GM21423 (cell line): ENCODE measurements around the gene TLR1.

Experiments
- ATAC-seq: cut with Tn5 transposase; IDR thresholded peaks from one replicate; pipeline ENCODE4 v1.9.1; 2021; ENCODE audit warnings: mild to moderate bottlenecking, moderate library complexity; ENCODE audit not compliant: unreplicated experiment

Gene TLR1, protein sequence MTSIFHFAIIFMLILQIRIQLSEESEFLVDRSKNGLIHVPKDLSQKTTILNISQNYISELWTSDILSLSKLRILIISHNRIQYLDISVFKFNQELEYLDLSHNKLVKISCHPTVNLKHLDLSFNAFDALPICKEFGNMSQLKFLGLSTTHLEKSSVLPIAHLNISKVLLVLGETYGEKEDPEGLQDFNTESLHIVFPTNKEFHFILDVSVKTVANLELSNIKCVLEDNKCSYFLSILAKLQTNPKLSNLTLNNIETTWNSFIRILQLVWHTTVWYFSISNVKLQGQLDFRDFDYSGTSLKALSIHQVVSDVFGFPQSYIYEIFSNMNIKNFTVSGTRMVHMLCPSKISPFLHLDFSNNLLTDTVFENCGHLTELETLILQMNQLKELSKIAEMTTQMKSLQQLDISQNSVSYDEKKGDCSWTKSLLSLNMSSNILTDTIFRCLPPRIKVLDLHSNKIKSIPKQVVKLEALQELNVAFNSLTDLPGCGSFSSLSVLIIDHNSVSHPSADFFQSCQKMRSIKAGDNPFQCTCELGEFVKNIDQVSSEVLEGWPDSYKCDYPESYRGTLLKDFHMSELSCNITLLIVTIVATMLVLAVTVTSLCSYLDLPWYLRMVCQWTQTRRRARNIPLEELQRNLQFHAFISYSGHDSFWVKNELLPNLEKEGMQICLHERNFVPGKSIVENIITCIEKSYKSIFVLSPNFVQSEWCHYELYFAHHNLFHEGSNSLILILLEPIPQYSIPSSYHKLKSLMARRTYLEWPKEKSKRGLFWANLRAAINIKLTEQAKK

DNA sequence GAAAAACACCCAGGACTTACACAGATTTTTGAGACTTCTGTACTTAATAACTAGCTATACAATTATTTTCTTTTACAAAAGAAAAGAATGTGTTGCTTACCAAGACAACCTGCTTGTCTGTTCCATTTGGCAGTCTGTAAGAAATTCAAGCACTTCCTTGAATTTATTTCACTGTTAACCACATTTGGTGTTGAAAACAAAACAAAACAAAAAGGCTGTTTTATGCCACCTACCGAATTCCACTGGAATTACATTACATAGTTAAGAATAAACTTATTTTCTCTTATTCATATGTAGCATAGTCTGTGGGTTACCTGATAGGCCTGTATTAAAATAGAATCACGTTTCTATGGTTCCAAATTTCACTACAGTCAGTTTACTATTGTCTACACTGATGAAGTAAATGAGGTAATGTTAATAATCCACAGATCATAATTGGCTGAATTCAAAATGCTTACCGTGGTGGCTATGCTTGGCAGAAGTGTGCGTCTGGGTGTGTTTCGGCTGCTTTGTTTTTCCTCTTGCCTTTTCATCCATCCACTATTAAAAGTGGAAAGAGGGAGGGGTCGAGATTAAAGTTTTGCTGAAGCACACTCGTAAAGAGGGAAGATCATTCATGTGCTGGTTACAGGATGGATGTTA, at the start of gene TLR1:
TLR1 (minus strand) TSS at position 138 of the 642 bp plus-strand sequence. CDS start 5,960 bp downstream, outside the sequence.
- ATAC-seq = peak; percentile 28

DNA sequence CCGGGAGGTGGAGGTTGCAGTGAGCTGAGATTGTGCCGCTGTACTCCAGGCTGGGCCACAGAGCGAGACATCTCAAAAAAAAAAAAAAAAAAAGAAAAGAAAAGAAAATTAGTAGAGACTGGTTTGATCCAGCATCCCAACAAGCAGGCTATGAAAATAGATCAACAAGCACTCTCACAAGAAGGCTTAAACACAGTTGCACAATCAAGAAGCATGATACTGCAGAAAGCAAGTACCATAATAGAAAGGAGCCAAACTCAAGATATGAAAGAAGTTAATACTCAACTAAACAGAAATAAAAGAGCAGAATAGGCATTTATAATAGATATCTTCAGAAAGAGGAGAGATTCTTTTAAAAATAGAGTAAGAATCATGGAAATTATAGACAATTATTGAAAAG, 41.4 kb upstream of the TLR1 start:
- ATAC-seq = no peak

DNA sequence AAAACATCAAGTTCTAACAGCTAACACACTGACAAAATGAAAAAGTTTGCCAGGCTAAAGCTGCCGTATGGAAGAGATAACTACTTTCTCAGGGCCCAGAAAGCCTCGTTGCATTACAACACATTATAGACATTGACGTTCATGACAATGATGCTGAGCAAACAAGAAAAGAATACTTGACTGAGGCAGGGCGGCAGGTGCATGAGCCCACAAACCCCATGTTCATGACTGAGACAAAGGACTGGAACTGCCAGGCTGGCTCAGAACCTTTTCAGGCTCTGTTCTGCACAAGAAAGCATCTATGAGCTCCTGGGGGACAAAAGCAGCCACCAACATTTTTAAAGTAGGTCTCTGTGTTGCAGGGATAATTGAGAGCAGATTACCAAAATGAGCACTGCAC, 38.4 kb upstream of the TLR1 start:
- ATAC-seq = no peak

DNA sequence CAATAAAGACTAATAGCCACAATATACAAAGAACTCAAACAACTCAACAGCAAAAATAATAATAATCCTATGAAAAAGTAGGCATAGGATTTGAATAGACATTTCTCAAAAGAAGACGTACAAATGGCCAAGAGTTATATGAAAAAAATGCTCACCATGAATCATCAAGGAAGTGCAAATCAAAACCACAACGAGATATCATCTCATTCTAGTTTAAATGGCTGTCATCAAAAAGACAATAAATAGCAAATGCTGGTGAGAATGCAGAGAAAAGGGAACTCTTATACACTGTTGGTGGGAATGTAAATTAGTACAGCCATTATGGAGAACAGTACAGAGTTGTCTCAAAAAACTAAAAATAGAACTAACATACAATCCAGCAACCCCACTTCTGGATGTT, 33.3 kb upstream of the TLR1 start:
- no peak for ATAC-seq

DNA sequence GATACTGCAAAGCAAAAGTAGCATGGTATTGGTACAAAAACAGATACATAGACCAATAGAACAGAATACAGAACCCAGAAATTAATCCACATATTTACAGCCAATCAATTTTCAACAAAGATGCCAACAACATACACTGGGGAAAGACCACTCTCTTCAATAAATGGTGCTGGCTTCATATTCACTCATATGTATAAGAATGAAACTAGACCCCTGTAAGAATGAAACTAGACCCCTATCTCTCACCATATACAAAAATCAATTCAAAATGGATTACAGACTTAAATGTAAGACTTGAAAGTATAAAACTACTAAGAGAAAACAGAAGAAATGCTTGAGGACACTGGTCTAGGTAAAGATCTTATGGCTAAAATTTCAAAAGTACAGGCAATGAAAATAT, 32.7 kb upstream of the TLR1 start:
- no peak for ATAC-seq

DNA sequence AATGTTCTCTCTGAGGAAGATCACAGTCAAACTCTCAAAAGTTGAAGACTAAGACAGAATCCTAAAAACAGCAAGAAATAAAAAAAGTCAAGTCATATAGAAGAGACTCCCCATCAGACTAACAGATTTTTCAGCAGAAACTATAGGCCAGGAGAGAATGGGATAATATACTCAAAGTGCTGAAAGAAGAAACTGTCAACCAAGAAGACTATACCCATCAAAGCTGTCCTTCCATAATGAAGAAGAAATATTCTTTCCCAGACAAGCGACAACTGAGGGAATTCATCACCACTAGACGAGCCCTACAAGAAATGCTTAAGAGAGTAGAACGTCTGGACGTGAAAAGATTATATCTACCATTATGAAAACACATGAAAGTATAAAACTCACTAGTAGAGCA, 30.0 kb upstream of the TLR1 start:
- ATAC-seq = no peak

DNA sequence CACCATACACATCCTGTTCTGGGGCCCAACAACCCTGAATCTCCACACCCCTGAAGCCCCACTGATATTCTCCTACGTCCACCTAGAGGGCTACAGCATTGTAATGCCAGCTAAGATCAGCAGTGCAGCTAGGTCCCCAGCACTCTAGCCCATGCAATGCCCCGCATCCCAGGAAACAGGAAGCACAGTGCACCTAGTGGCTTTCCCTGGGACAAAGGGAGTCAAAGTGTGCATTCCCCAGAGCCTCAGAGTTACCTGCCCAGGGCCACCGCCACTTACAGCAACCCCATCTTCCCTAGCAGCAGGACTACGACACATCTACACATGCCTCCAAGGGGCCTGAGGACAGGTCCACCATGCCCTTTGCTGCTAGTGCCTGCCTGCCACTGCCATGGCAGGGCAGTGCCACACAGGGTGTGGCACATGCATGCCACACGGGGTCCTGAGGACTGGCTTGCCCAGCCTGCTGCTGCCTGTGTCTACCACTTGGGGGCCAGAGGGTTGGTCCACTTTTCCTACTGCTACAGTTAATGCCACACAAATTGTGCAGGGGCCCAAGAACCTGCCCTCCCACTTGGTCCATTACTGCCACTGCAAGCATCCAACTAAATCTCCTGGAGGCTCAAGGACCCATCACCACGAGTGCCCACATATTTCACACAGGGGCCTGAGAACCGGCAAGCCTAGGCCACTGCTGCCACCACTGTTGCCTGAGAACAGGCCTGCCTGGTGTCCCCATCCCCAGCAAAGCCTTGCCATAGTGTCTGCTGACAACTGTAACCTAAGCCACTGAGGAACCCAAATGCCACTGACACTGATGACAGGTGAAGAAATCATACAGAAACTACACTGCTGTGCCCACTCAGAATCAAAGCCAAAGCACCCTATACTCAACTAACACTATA, 28.3 kb upstream of the TLR1 start:
- no peak for ATAC-seq

DNA sequence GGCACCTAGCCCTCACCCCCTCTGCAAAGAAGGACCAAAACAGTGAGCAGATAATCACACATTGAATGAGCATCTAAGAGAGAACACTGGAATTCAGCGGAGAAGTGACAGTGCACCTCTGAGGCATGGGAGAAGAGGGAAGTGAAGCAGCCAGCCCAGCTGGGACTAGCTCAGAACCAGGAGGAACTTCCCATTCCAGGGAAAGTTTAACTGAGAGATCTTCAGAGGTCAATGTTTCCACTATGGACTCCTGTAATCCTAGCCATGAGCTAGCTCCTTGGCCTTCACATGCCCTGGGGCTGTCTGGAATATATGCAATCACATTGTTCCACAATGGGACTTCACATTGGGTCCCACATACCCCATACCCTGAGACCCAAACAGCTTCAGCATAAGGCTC, 27.6 kb upstream of the TLR1 start:
- ATAC-seq = no peak

DNA sequence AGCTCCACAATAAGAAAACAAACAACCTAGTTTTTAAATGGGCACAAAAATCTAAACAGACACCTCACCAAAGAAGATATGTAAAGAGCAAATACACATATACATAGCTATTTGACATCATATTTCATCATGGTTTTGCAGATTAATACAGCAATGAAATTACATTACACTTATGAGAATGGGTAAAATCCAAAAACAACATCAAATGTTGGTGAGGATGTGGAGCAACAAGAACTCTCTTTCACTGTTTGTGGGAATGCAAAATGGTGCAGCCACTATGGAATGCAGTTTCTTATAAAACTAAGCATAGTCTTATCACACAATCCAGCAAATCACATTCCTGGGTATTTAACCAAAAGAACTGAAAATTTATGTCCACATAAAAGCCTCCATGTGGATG, 27.1 kb upstream of the TLR1 start:
- no peak for ATAC-seq

DNA sequence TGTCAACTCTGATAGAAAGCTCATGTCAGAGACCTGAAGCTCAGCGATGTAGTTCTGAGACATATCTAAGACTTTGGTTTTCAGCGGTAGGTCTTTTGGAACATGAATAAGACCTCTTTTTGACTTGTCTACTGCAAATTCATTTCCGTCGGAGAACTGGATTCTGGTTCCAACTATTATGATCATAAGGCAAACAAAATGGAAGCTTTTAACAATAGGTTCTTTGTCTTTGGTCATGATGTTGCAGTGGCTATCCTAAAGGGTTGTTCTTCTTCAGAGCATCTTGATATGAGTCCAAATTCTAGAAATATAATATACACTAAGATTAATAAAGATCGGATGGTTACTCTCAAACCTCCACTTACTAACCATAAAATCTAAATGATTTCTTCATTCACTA, 24.6 kb upstream of the TLR1 start:
- no peak for ATAC-seq

DNA sequence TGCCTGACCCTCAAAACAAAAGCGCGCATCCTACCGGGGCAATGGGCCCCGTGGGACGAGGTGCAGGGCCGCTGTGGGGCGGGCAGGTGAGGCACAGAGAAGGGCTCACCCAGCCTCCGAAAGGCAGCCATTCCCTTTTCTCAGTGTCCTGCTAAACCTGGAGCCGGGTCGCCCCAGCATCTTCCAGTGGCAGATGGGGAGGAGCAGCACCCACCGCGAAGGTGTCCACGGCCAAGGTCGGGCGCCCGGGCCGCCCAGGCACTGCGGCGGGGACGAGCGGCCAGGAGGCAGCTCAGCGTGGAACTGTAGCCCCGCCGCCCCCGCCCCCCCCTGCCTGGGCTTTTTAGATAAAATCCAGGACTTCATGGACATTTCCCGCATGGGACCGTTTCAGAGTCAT, 19.2 kb upstream of the TLR1 start:
- no peak for ATAC-seq

DNA sequence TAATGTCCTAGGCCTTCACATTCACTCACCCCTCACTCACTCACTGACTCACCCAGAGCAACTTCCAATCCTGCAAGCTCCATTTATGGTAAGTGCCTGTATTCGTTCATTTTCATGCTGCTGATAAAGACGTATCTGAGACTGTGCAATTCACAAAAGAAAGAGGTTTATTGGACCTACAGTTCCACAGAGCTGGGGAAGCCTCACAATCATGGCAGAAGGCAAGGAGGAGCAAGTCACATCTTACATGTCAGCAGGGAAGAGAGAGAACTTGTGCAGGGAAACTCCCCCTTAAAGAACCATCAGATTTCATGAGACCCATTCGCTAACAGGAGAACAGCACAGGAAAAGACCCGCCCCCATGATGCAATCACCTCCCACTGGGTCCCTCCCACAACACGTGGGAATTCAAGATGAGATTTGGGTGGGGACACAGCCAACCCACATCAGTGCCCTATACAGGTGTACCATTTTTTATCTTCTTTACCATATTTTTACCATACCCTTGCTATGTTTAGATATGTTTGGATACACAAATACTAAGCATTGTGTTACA, 18.2 kb upstream of the TLR1 start:
- ATAC-seq = no peak

DNA sequence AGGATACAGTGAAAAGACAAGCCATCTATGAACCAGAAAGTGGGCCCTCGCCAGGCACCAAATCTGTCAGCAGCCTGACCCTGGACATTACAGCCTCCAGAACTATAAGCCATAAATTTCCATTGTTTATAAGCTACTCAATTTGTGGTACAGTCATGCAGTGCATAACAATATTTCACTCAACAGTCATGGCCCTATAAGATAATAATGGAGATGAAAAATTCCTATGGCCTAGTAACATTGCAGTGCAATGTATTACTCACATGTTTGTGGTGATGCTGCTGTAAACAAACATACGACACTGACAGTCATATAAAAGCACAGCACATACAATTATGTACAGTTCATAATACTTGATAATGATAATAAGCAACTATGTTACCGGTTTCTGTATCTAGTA, 17.1 kb upstream of the TLR1 start:
- ATAC-seq = no peak

DNA sequence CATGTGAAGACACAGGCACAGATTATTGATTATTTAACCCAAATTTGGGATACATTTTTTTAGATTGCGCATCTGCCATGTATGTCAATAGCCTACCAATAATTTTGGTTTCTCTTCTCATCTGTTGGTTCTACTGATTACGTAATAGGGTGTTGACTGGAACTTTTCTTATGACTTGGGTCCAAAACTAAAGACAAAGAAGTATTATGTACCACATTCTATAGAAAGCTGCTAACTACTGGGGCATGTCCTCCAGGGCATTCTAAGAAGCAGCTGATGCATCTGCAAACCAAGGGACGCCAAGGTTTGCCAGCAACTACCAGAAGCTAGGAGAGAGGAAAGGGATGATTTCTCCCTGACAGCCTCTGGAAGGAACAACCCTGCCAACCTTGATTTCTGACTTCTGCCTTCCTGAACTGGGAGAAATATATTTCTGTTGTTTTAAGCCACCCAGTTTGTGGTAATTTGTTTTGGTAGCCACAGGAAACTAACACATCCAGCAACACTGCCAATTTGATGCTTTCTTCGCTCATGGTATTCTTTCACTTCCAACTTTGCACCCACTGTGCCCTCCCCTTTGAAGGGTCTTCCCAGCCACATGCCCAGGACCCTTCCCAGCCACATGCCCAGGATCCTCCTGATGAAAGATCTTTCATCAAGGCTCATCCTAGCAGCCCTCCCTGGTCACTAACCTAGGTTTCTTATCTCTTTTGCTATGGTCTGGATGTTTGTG, 15.9 kb upstream of the TLR1 start:
- ATAC-seq = peak; percentile 39

DNA sequence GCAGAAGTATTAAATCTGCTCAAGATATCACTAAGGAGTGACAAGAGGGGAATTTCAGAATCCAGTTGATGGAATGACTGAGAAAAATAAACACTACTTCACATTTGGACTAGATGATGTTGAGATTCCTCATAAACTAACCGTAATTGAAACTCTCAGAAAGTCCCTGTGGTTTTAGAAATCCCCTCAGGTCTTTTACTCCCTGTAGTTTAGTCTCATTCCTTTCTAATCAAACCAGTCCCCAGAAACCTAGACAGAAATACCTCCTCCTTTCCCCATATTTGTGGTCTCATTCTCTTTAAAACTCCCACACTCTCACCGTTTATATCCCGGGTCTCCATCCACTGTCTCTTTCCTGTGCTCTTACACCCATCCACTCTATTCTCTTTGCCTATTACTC, 15.0 kb upstream of the TLR1 start:
- no peak for ATAC-seq

DNA sequence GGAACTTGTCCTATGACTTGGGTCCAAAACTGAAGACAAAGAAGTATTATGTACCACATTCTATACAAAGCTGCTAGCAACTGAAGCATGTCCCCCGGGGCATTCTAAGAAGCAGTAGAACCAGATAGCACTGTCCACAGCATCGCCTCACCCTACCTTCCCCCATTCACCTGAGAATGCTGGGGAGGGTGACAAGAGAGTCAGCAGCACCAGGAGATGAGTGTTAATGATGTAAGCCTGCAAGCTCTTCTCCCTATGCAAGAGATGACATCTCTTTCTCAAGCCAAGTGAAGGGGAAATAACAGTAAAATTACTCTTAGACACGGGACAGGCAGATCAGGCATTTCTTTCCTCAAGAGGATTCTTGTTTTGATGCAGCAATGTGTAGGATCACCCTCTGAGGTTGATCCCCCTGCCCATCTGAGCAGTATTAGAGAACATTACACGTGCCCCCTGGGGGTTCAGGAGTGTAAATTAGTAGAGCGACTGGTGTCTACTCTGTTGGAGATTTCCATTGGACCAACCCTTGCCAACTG, 13.9 kb upstream of the TLR1 start:
- ATAC-seq = peak; percentile 59

DNA sequence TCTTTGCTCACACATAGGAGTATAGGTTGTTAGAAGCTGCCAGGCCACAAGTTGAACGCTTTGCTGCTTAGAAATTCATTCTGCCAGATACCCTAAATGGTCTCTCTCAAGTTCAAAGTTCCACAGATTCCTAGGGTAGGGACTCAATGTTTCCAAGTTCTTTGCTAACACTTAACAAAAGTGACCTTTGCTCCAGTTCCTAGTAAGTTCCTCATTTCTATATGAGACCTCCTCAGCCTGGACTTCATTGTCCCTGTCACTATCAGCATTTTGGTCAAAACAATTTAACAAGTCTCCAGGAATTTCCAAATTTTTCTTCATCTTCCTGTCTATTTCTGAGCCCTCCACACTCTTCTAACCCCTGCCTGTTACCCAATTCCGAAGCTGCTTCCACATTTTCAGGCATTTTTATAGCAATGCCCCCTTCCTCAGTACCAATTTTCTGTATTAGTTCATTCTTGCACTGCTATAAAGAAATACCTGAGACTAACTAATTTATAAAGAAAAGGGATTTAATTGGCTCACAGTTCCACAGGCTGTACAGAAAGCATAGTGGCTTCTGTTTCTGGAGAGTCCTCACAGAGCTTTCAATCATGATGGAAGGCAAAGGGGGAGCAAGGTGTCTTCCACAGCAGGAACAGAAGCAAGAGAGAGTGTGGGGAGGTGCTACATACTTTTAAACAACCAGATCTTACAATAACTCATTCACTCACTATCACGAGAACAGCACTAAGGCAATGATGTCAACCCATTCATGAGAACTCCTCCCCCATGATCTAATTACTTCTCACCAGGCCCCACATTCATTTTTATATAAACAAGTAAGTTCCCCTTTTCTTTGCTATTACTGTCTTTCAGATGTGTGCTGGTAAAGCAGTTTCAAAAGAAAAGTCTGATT, 11.5 kb upstream of the TLR1 start:
- ATAC-seq = no peak

DNA sequence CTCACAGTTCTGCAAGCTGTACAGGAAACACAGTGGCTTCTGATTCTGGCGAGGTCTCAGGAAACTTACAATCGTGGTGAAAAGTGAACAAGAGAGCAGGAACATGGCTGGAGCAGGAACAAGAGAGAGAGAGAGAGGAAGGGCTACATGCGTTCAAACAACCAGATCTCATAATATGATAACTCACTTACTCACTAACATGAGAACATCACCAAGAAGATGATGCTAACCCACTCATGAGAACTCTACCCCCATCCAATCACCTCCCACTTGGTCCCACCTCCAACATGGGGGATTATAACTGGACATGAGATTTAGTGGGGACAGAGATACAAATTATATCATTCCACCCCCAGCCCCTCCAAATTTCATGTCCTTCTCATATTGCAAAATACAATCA, 9.8 kb upstream of the TLR1 start:
- no peak for ATAC-seq

DNA sequence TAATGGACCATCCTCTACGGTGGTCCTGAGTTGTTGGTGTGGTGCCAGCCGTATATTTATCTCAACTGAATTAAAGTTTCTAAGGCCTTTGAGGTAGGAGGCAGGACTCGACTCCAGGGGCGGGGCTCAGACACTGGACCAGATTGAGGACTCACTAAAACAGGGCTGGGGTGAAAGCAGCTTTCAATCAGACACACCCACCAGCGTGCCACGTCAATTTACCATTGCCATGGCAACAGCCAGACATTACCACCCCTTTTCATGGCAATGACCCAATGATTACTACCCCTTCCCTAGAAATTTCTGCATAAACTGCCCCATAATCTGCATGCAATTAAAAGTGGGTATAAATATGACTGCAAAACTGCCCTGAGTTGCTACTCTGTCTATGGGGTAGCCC, 6.7 kb upstream of the TLR1 start:
- no peak for ATAC-seq
